A673 (cell line): ENCODE results near the gene SLC2A13. TPM values are rescaled to one million over a fixed set of nuclear protein-coding genes. Genes with fewer than 3 reads are reported as not detected.

Experiments
- BruUV-seq: library from RNA; stranded (reverse); fragments of 400-500 nt; replicated peaks from 2 replicates; lab custom pipeline; 2021; lab: Mats Ljungman, UMichigan
- CTCF ChIA-PET: fragments of 300-600 bp; sonication (Branson Sonifier 250); formaldehyde crosslinking; loops from one replicate; lab custom pipeline; 2022; ENCODE audit warnings: antibody characterized with exemption; lab: Charles Lee
- POLR2A ChIA-PET: fragments of 300-600 bp; sonication (Branson Sonifier 250); formaldehyde crosslinking; loops from one replicate; lab custom pipeline; 2022; ENCODE audit warnings: antibody characterized with exemption; ENCODE audit not compliant: low non-redundant PET; lab: Charles Lee
- DNase-seq: peaks from one replicate; pipeline ENCODE4 v3.0.0-alpha.2; 2015; ENCODE audit warnings: low spot score
- H3K27ac ChIP-seq: fragments of 200-600 bp; sonication (generic); 2 replicates; pipeline ENCODE4 v1.5.1; 2016; ENCODE audit warnings: mixed run types, low read depth, mild to moderate bottlenecking, mixed read lengths, antibody characterized with exemption, low read length; ENCODE audit not compliant: poor library complexity, severe bottlenecking
- H3K27me3 ChIP-seq: fragments of 200-600 bp; sonication (generic); replicated peaks from 2 replicates; pipeline ENCODE4 v1.6.1; 2017; ENCODE audit warnings: mixed run types, low read depth, mild to moderate bottlenecking, mixed read lengths, antibody characterized with exemption, low read length; ENCODE audit not compliant: insufficient read depth, poor library complexity
- H3K36me3 ChIP-seq: fragments of 200-600 bp; sonication (generic); 2 replicates; pipeline ENCODE4 v1.6.1; 2016; ENCODE audit warnings: mixed run types, mild to moderate bottlenecking, mixed read lengths, antibody characterized with exemption, low read length; ENCODE audit not compliant: insufficient read depth, poor library complexity, severe bottlenecking
- H3K4me1 ChIP-seq: fragments of 200-600 bp; sonication (generic); 2 replicates; pipeline ENCODE4 v1.6.1; 2017; ENCODE audit warnings: mixed run types, mild to moderate bottlenecking, mixed read lengths, antibody characterized with exemption, low read length; ENCODE audit not compliant: insufficient read depth, poor library complexity, severe bottlenecking
- H3K4me3 ChIP-seq: fragments of 200-600 bp; sonication (generic); 2 replicates; pipeline ENCODE4 v1.5.1; 2016; ENCODE audit warnings: low read depth, mixed run types, mild to moderate bottlenecking, mixed read lengths, low read length; ENCODE audit not compliant: poor library complexity, severe bottlenecking
- H3K9me3 ChIP-seq: fragments of 200-600 bp; sonication (generic); 2 replicates; pipeline ENCODE4 v1.6.1; 2016; ENCODE audit warnings: mixed run types, low read depth, mild to moderate bottlenecking, mixed read lengths, antibody characterized with exemption, low read length; ENCODE audit not compliant: poor library complexity, severe bottlenecking
- CTCF ChIP-seq: fragments of 300-800, 200-600 bp; sonication (generic); conservative IDR thresholded peaks from 2 replicates; pipeline ENCODE4 v1.5.1; 2017; ENCODE audit warnings: low read depth, mild to moderate bottlenecking, antibody characterized with exemption, low read length, moderate library complexity, mixed read lengths
- EZH2 ChIP-seq: fragments of 200-600 bp; sonication (generic); IDR thresholded peaks from 2 replicates; pipeline ENCODE4 v1.6.1; 2017; ENCODE audit warnings: borderline replicate concordance, low read depth, mild to moderate bottlenecking, mixed read lengths, antibody characterized with exemption, low read length; ENCODE audit not compliant: poor library complexity, severe bottlenecking
- intact Hi-C: fragments of 100-400 bp; cut with micrococcal nuclease; formaldehyde crosslinking; loops from one replicate; pipeline ENCODE4 v1.10.0; 2022; ENCODE audit not compliant: unreplicated experiment
- total RNA-seq: library from RNA; stranded (reverse); gene quantifications from 2 replicates; pipeline ENCODE4 v1.2.3, GENCODE V29; 2021

SLC2A13 gene
- total RNA-seq, 1 experiment from 2014 or later: 9.1 TPM

- Histone ChIP-seq H3K9me3 (no peaks in the 10 kb centered on the region), H3K27ac (no peak overlapping the region), H3K27me3 (no peaks in the 10 kb centered on the region), H3K4me3 (no peak overlapping the region), H3K4me1 (no peaks in the 10 kb centered on the region), H3K36me3 (no peaks in the 10 kb centered on the region)
- intact Hi-C loops: loop anchor here (1.0 to 10.0 kb wide), 4 partner anchors 51 to 772 kb away; no protein-coding TSS in a partner anchor
- BruUV-seq: no TSS peak
- CTCF ChIA-PET: no interaction called here
- POLR2A ChIA-PET: no interaction called here
- DNase-seq: peak; percentile 73
- TF ChIP-seq EZH2 (no peak), CTCF (peak; percentile 88)
These were observed 47.0 kb upstream of the SLC2A13 start for GRCh38 chr12:40152783-40153383.

GRCh38 chr12:40149673-40150260 lies 43.9 kb upstream of the SLC2A13 start:
- TF ChIP-seq EZH2 (no peak), CTCF (no peak)
- H3K4me1 ChIP-seq: no peaks in the 10 kb centered on the region
- intact Hi-C loops: loop anchor here (5.0 to 10.0 kb wide), 3 partner anchors 47 to 775 kb away; no protein-coding TSS in a partner anchor
- CTCF ChIA-PET: no interaction called here
- no peak overlapping the region for H3K4me3 ChIP-seq
- H3K36me3 ChIP-seq: no peaks in the 10 kb centered on the region
- no peak overlapping the region for H3K27ac ChIP-seq
- no TSS peak for BruUV-seq
- DNase-seq: no peak
- POLR2A ChIA-PET: no interaction called here
- H3K27me3 ChIP-seq: no peaks in the 10 kb centered on the region
- H3K9me3 ChIP-seq: no peaks in the 10 kb centered on the region

- intact Hi-C loops: no loop called here
- ChIA-PET CTCF (no interaction called here), POLR2A (no interaction called here)
- Histone ChIP-seq H3K27me3 (no peaks in the 10 kb centered on the region), H3K9me3 (no peaks in the 10 kb centered on the region), H3K36me3 (no peaks in the 10 kb centered on the region), H3K27ac (no peak overlapping the region), H3K4me3 (no peak overlapping the region), H3K4me1 (no peaks in the 10 kb centered on the region)
- DNase-seq: peak; percentile 11
- TF ChIP-seq CTCF: no peak
- TF ChIP-seq EZH2: no peak
- BruUV-seq: no TSS peak
These were observed 41.2 kb upstream of the SLC2A13 start for GRCh38 chr12:40146800-40147797.
